ENCODE data around the gene BCAT1. TPM values are rescaled to one million over a fixed set of nuclear protein-coding genes. Genes with fewer than 3 reads are reported as not detected.

The BCAT1 gene
- total and polyA plus RNA-seq, 2 of the 8 experiments (the other 6 are each of a cell fraction or from before 2014, with no cell fraction given): 19.7 to 263 TPM

DNA sequence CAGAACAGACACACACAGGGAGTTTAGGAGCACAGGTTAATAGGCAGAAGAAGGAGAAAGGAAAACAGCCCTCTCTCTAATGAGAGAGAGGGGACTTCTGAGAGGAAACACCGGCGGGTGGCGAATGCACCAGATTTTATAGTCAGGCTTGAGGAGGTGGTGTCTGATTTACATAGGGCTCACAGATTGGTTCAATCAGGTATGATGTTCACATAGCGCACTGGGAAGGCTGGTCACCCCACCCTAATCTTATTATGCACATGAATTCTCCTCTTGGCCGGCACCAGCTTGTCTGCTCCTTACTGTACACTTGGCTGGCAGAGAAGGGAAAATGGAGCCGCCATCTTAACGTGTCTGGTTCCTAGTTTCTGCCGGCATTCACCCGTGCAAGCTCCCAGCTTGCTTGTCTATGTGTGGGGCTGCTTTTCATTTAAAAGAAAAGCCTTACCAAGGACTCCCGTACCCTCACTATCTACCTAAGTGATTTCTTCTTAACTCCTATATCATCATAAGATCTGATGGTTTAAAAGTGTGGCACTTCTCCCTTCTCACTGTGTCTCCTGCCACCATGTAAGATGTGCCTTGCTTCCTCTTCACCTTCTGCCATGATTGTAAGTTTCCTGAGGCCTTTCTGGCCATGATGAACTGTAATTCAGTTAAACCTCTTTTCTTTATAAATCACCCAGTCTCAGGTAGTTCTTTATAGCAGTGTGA is 15.1 kb downstream of the BCAT1 start:
- WGBS, 2 experiments (ENCODE audit: extremely low coverage in 1 of 2, insufficient coverage in 1 of 2, insufficient read length in 1 of 2, insufficient replicate concordance in 2 of 2, low coverage in 1 of 2, low lambda C conversion rate in 2 of 2, missing lambda C conversion rate in 1 of 2): 82% methylated on average over 10 of the region's 10 CpGs; no CpG with 5 or more reads in 1 of the 2 experiments
- no peak overlapping the region for H3K4me3 ChIP-seq (ENCODE audit: extremely low read depth in 1 of 4, insufficient read depth in 2 of 4, low read depth in 3 of 4, low read length in 4 of 4)
- H3K36me3 ChIP-seq (ENCODE audit: control insufficient read depth in 2 of 4, insufficient read depth in 4 of 4, low read length in 3 of 4): peaks cover 0 to 7% (median 2%) of the 10 kb centered on the region in 4 experiments; a peak in 3 of 8 replicates
- no peak overlapping the region for H4K91ac ChIP-seq (replicated peaks; ENCODE audit: insufficient read length, low read length)
- CTCF ChIA-PET (ENCODE audit: partially characterized antibody): no interaction called here
- FAIRE-seq (no peak), DNase-seq (ENCODE audit: low read depth in 1 of 2, low spot score in 2 of 2) (no peak)
- H2BK12ac ChIP-seq (ENCODE audit: low read depth, low read length): no peak overlapping the region
- no peak overlapping the region for H2AK5ac ChIP-seq (ENCODE audit: low read depth, low read length)
- H3K23ac ChIP-seq (ENCODE audit: insufficient read length): no peak overlapping the region
- TF ChIP-seq KDM4A (IDR thresholded peaks at IDR 0.05; ENCODE audit: low read depth, low read length, severe bottlenecking) (no peak), SIN3A (conservative IDR thresholded peaks at IDR 0.05 in 1 of 2, IDR thresholded peaks at IDR 0.05 in 1 of 2; ENCODE audit: low read depth in 1 of 2, low read length in 2 of 2) (no peak), CEBPB (IDR thresholded peaks at IDR 0.05; ENCODE audit: low read depth, low read length) (no peak), POLR2A (IDR thresholded peaks at IDR 0.05; ENCODE audit: control extremely low read depth in 1 of 2, low read depth in 2 of 2, low read length in 2 of 2) (0 out of 3 replicates have a peak, but pooled peaks of 1 of the 2 experiments have one; percentile 18)
- peaks cover 1 to 18% (median 7%) of the 10 kb centered on the region in 4 experiments; a peak in 4 of 7 replicates for H3K4me1 ChIP-seq (replicated peaks in 1 of 4; ENCODE audit: control insufficient read depth in 3 of 4, insufficient read depth in 4 of 4, low read length in 3 of 4)
- no peak overlapping the region for H4K8ac ChIP-seq (ENCODE audit: extremely low read depth, insufficient read depth, low read length)
- H3K14ac ChIP-seq (ENCODE audit: insufficient read length): no peak overlapping the region
- POLR2A ChIA-PET (ENCODE audit: partially characterized antibody): interaction anchor here (0.9 to 21.3 kb wide), 3 partner anchors 12 to 33 kb away, joined by 4 to 468 read pairs (median 12); partner anchors contain the start of gene BCAT1
- H2BK20ac ChIP-seq (ENCODE audit: low read length): no peak overlapping the region
- no peak overlapping the region; the same call in 1 of the 2 replicates for H3K27ac ChIP-seq (ENCODE audit: low read depth, low read length)
- no peak overlapping the region for H2BK120ac ChIP-seq (replicated peaks; ENCODE audit: low read depth, low read length)
- H3K79me1 ChIP-seq (ENCODE audit: low read depth, low read length): peaks cover 25% of the 10 kb centered on the region
- no peak overlapping the region for H3K4me2 ChIP-seq (ENCODE audit: insufficient read depth in 1 of 2, low read depth in 2 of 2, low read length in 2 of 2)
- no peaks in the 10 kb centered on the region; the same call in 1 of the 2 replicates for H3K23me2 ChIP-seq (ENCODE audit: low read depth, low read length)
- H4K5ac ChIP-seq (ENCODE audit: insufficient read length, low read depth, low read length): no peak overlapping the region
- no peak overlapping the region for H3K56ac ChIP-seq (replicated peaks; ENCODE audit: insufficient read length, low read depth, low read length)
- peaks cover 34 to 97% of the 10 kb centered on the region in 2 experiments for H3K79me2 ChIP-seq (ENCODE audit: control insufficient read depth in 1 of 2, insufficient read depth in 2 of 2, low read length in 2 of 2)
- H2BK15ac ChIP-seq (ENCODE audit: low read length): no peak overlapping the region
- H2AFZ ChIP-seq (ENCODE audit: low read length): no peak overlapping the region
- no peak overlapping the region for H2BK5ac ChIP-seq (ENCODE audit: low read depth, low read length)
- H3K27me3 ChIP-seq (replicated peaks in 1 of 4; ENCODE audit: control insufficient read depth in 3 of 4, extremely low read depth in 1 of 4, insufficient read depth in 3 of 4, low read length in 3 of 4): no peaks in the 10 kb centered on the region
- H3K18ac ChIP-seq (ENCODE audit: extremely low read depth, low read length): no peak overlapping the region
- H3K9ac ChIP-seq (replicated peaks in 1 of 4; ENCODE audit: extremely low read depth in 1 of 4, low read depth in 3 of 4, low read length in 3 of 4): no peak overlapping the region
- peaks cover 0 to 8% of the 10 kb centered on the region in 2 experiments for H4K20me1 ChIP-seq (replicated peaks in 1 of 2; ENCODE audit: control insufficient read depth in 1 of 2, insufficient read depth in 2 of 2, low read length in 2 of 2)
- no peaks in the 10 kb centered on the region for H3K9me3 ChIP-seq (ENCODE audit: insufficient read depth in 2 of 2, low read depth in 1 of 2, low read length in 1 of 2)
- H3K4ac ChIP-seq (replicated peaks; ENCODE audit: insufficient read length, low read depth, low read length): no peak overlapping the region

Data from H1 (cell line).